Fibroblast of skin of right quadriceps (primary cell): ENCODE data around the gene MOGAT2.
"Not testable (repeated sequence)": the region's sequence is repeated elsewhere in the genome, so short reads cannot be mapped to it uniquely, and the experiment has no call there.

Source experiments
- DNase-seq: peaks from one replicate; pipeline ENCODE4 v3.0.0-alpha.2; 2013

MOGAT2 gene

GRCh38 chr11:75719340-75720239, 2.0 kb downstream of the MOGAT2 start:
- no peak for DNase-seq

- no peak for DNase-seq
Measured at GRCh38 chr11:75720639-75721038, 3.0 kb downstream of the MOGAT2 start.

GRCh38 chr11:75721852-75722668, 4.4 kb downstream of the MOGAT2 start:
- no peak for DNase-seq

DNA sequence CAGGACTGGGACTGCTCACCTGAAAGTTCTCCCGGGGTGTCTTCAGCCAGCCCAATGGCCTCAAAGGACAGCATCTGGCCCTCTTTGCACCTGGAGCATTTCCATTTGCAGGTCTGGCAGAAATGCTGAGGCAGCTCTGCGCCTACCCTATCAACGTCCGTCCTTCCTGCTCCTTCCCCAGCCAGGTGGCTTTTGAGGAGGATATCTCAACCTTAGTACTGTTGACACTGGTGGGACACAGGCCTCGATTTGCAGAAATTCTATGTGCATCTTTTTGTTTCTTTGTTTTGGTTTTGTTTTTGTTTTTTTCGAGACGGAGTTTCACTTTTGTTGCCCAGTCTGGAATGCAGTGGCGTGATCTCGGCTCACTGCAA, 5.0 kb downstream of the MOGAT2 start:
- DNase-seq: no peak

- no peak for DNase-seq
Measured at GRCh38 chr11:75725547-75726320, 8.1 kb downstream of the MOGAT2 start.

- DNase-seq: no peak
Measured at GRCh38 chr11:75728992-75729391, 11.4 kb downstream of the MOGAT2 start.

- no peak for DNase-seq
Measured at GRCh38 chr11:75731095-75731494, 13.5 kb downstream of the MOGAT2 start.

GRCh38 chr11:75733071-75733430, 15.4 kb downstream of the MOGAT2 start:
- DNase-seq: no peak

GRCh38 chr11:75733431-75734107, 15.9 kb downstream of the MOGAT2 start:
- DNase-seq: no peak

- DNase-seq: no peak
Measured at GRCh38 chr11:75734491-75735180, 17.0 kb downstream of the MOGAT2 start.

DNA sequence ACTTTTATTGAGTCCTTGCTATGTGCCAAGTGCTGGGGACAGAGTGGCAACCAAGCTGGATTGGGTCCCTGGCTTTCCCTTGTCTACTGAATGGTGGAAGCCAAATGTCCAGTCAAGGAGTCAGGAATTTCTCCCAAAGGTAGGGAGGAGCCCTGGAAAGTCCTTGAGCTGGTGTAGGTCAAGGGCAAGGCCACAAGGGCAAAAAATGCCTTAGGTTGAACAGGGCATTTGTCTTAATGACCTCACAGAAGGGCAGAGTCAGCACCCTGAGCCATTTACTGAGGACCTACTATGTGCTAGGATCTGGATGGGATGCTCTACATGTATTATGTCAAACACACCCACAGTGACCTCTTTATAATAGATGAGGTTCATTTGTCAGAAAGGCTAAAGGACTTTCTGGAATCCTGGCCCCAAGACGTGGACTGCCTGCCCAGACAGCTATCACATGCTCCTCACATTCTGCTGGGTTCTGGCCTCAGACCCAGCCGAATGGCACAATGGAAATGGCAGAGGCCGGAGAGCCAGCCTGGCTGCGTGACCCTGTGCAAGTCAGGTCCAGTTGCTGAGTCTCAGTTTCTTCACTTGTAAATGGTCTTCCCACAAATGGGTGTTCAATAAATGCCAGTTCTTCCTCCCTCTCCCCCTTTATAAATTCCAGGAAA, 17.7 kb downstream of the MOGAT2 start:
- DNase-seq: no peak

DNA sequence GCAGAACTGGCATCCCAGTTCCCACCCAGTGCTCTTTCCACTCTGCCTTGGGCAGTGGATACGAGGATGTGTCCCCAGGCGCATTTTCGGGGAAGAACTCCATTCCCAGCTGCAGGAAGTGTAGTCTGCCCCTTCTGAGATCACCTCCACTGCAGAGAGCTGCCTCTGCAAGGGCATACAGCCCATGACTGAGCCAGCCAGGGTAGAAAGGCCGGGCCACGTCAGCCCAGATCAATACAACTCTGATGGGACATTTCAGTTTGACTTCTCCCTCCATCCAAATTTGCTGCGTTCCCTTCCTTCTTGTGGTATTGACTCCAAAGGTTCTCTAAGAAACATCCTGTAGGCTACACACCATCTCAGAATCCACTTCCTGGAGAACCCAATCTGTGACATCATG, 19.7 kb downstream of the MOGAT2 start:
- no peak for DNase-seq

DNA sequence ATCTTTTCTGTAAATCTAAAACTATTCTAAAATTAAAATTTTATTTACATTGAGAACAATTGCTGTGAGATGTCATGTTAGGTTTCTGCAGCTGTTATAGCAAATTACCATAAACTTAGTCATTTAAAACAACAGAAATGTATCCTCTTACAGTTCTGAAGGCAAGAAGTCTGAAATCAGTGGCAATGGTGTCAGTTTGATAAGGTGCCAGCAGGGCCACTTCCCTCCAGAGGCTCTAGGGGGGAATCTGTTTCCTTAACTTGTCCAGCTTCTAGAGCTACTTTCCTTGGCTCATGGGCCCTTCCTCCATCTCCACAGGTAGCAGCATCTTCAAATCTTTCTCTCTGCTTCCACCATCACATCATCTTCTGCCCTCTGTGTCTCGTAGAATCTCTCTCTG, 23.0 kb downstream of the MOGAT2 start:
- no peak for DNase-seq

DNA sequence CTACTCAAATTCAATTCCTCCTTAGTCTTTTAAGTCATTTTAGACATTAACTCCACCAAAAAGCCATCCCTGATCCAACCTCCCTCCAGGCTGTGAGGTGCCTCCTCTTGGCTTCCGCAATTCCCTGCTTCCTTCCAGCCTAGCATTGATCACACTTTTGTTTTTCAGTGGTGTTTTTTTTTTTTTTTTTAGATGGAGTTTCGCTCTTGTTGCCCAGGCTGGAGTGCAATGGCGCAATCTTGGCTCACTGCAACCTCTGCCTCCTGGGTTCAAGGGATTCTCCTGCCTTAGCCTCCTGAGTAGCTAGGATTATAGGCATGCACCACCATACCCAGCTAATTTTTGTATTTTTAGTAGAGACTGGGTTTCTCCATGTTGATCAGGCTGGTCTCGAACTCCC, 25.5 kb downstream of the MOGAT2 start:
- not testable (repeated sequence) for DNase-seq

DNA sequence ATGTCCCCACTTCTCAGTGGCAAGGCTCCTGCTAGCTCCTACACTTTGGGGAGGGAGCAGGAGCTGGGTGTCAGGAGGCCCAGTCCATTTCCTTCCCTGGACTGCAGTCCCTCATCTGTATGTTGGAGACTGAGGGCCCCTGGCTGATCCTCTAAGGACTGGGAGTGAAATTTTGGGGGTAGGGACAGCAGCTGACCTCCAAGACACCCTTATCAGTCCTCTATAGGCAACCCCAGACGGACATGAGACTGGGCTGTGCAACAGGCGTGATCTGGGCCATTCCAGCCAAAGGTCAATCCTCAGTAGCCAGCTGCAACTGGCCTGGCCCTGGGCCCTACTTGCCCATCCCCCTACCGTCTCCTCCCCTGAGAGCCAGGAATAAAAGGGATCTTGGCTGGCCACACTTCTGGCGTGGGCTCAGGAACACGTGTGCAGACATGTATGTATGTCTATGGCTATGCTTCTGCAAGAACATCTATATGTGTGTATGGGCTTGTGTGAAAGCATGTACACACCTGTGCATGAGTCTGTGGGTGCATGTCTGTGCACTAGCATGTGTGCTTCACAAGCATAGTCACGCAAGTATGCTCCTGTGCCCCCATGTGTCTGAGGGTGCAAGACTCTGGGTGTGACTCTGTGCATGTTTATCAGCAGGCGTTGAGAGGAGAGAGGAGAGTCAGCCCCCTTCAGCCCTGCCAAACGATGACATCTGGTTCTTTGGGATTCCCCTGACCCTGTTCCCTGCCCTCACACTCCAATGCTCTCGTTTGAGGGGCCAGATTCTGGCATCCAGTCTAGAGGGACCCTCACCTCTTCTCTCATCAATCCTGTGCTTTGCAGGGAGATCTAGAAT, 26.3 kb downstream of the MOGAT2 start:
- DNase-seq: no peak

- no peak for DNase-seq
Measured at GRCh38 chr11:75745807-75746206, 28.2 kb downstream of the MOGAT2 start.

DNA sequence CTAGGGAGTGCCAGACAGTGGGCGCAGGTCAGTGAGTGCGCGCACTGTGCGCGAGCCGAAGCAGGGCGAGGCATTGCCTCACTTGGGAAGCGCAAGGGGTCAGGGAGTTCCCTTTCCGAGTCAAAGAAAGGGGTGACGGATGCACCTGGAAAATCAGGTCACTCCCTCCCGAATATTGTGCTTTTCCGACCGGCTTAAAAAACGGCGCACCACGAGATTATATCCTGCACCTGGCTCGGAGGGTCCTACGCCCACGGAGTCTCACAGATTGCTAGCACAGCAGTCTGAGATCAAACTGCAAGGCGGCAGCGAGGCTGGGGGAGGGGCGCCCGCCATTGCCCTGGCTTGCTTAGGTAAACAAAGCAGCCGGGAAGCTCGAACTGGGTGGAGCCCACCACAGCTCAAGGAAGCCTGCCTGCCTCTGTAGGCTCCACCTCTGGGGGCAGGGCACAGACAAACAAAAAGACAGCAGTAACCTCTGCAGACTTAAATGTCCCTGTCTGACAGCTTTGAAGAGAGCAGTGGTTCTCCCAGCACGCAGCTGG, 31.2 kb downstream of the MOGAT2 start:
- DNase-seq: not testable (repeated sequence)

GRCh38 chr11:75754933-75755332, 37.3 kb downstream of the MOGAT2 start:
- DNase-seq: not testable (repeated sequence)

GRCh38 chr11:75757651-75758050, 40.0 kb downstream of the MOGAT2 start:
- DNase-seq: no peak

- no peak for DNase-seq
Measured at GRCh38 chr11:75759832-75760231, 42.2 kb downstream of the MOGAT2 start.
